Epidermal melanocyte (primary cell): ENCODE results near the gene PLD6.

Experiments used
- DNase-seq: peaks from one replicate; pipeline ENCODE4 v3.0.0; 2011; ENCODE audit warnings: low spot score; ENCODE audit not compliant: insufficient read length

The PLD6 gene

DNA sequence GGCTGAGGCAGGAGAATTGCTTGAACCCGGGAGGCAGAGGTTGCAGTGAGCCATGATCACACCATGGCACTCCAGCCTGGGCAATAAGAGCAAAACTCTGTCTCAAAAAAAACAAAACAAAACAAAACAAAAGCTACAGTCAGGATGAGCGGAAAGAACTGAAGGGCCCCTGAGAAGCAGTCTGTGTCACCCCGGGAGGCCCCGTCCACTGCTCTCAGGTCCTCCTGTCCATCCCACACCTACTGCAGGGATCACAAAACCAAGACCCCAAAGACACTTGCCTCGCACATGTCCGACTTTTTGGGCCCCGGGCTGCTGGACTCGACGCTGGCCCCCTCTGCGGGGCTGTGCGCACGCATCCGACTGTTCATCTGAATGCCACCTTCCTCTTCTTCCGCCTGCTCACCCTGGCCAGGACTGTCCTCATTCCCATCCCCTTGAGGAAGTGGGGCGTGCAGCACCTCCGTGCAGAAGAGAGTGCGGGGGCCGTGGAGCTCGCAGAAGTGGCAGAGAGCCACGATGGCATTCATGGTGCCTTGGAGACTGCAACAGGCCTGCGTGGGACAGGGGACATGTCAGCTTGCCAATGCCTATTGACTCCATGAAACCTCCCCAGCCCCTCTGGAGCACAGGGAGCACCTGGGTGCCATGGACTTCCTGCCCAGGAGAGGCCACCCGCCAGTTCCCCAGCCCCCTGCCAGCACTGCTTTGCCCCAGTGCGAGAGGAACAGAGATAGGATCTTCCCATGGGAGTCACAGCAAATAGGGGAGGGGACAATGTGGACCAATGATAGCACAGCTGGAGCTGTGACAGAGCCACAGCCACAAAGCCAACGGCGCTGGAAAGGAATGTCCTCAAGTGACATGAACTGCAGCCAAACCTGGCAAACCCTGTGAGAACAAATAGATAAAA, 21.7 kb upstream of the PLD6 start:
- no peak for DNase-seq

DNA sequence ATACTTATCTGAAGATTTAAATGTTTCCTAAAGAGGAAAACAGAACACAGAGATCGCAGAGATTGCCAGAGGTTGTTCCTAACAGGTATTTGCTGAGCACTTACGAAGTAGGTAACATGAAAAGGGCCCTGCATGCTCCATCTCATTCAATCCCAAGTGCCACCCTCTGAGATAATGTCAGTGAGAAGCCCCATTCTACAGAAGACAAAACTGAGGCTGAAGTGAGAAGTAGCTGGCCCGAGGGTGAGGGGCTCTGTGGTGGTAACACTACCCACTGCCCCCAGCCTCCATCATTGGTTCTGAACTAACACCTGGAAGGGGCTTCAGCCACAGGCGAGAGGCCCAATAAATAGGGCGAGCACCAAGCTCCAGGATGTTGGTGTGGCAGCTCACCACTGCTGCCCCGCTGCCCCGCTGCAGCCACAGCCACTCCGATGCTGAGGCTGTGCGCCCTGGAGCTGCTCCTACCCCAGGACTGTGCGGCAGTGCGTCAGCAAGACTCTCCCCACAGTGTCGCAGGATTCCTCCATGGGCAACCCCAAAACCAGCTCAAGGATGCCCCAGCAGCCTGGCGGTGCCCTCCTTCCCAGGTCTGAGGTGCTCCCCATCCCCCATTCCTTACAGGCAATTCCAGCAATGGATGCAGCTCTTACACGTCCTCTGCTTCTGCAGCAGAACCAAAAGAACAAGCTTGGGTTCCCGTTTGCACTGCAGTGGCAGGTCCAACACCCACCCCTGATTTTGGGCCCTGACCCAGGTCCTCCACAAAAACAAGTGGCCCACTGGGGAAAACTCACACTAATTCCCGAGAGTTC, 20.5 kb upstream of the PLD6 start:
- no peak for DNase-seq

DNA sequence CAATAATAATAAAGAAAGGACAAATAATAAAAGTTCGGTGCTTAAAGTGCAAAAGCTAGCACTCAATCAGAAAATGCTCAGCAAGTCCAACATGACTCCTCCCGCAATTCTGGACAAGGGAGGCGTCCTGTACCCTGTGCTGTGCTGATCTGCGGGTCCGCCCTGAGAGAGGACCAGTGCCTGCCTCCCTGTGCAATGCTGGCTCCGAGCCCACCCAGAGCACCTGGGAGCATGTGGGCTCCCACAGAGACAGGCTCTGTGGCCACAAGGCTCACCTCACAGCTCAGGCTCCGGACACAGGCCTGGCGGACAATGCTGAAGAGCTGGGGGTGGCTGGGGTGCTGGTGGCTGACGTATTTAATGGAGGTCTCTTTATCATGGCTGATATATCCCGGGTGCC, 19.8 kb upstream of the PLD6 start:
- DNase-seq: no peak

DNA sequence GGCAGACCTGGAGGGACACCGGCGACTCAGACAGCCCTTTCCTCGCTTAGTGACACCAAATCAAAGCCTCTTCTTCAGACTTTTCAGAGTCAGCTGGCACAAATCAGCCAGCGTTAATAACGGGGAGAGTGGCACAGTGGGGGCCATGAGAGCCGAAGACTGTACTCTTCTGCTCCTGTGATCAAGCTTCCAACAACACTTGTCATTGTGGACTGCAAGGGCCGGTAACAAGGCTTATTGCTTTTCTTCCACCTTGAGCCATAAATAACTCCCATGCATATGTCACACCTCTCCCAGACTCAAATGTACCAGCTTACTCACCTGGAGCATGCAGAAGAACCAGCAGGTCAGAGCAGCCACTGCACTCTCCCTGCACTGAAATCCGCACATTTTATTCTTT, 18.0 kb upstream of the PLD6 start:
- no peak for DNase-seq

DNA sequence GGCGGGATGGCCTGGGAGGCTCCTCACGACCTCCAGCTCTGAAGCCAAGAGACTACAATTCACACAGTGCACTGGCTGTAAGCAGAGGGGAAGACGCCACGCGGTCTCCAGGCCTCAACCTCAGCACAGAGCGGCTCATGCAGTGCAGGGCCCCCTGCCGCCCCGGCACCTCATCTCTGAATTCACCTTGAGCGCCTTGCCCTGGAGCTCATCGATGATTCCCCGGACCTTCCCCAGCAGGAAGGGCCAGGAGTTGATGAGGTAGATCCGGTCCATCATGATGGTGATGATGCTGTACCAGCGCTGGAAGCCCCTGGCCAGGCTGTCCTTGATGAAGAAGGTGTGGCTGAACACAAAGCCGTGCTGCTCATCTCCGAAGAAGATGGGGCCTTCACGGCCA, 17.6 kb upstream of the PLD6 start:
- no peak for DNase-seq

DNA sequence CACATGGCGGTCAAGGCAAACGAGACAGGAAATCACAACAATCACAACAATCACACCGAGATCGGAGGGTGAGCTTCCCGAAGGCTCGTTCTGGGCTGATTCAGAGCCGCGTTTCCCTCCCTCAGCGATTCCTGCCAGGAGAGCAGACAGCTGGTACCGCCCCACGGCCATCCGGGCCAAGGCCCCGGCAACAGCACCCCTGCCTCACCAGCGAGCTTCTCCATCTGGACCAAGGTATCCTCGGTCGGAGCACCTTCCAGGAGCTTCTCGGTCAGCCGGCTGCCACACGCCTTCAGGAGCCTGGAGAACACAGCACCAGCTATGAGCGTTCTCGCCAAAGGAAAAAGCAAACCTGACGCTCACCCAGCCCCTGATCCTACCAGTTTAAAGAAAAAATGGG, 15.2 kb upstream of the PLD6 start:
- peak; percentile 3 for DNase-seq

DNA sequence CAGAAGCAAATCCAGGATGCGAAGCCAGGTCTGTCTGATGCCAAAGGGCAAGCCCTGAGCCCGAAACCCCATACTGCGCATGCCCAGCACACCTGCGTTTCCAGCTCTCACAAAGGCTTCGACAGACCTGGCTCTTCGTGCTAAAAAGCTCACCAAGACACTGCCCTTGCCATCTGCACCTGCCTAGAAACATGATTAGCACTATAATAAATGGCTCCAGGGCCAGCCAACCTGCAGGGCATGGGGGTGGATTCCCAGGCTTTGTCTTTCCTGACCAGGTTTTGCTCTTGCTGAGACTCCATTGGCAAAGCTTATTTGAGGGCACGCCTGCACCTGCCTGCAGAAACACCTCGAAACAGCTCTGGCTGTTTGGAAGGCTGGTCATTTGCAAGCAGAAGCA, 14.4 kb upstream of the PLD6 start:
- no peak for DNase-seq

DNA sequence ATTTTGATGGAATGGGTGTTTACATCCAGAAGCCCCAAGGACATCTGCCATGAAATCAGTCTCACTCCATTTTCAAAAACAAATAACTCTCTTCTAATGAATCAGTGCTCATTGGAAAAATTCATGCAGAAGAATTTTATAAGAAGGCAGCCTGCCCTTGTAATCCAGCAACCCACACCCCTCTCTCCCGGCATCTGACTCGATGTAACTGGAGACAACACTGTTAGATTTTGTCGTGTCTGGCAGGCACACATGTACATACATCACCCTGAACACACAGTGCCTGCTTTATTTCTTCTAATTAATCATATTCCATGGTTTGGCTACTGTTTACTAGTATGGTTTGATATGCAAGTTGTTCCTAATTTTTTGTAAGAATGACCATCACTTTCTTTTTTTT, 11.9 kb upstream of the PLD6 start:
- DNase-seq: no peak

DNA sequence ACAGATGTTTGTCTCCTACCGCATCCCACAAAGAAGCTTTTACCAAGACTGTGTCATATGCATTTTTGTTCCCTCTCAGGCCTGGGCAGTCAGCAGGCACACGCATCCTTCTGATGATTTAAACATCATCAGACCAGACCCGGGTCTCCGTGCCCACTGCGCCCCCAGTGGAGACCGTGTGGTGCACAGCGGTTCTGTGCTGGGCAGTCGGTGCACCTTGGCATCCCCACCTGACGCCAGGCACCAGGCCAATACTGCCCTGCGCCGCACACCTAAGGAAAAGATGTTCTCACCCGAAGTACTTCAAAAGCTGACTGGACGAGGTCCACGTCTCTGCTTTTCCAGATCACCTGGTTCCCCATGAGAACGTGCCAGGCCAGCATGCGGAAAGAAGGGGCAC, 10.6 kb upstream of the PLD6 start:
- no peak for DNase-seq

DNA sequence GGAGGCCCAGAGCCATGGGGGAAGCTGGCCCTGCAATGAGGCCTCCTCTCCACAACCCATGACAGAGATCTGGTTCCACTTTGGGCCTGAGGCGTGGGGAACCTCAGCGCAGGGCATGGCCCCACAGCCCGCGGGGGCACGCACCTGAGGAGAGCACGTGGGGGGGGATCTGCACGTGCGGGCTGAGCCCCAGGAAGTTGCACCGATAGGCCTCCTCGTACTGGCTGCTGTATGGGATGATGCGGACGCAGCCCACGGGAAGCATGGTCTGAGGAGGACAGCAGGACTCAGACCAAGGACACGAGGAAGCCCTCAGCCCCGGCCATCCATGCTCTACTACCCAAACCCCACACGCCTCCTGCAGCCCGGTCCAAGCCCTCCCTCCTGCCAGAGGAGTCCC, 10.1 kb upstream of the PLD6 start:
- no peak for DNase-seq

DNA sequence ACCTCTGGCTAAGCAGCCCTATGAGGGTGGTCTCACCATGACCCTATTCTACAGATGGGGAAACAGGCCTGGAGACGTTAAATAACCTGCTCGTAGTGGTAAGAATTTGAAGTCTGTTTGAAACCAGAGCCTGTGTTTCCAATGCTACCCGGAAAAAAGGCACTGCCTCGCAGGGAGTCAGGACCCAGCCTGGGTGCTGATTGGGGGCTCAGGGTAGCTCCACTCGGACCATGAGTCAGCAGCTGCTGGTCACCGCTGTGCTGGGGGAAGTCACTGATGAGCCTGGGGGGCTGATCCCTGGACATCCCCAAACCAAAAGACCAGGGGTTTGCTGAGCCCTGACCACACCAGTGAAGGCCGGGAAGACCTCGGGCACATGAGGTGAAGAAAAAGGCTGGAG, 9.4 kb upstream of the PLD6 start:
- DNase-seq: no peak

DNA sequence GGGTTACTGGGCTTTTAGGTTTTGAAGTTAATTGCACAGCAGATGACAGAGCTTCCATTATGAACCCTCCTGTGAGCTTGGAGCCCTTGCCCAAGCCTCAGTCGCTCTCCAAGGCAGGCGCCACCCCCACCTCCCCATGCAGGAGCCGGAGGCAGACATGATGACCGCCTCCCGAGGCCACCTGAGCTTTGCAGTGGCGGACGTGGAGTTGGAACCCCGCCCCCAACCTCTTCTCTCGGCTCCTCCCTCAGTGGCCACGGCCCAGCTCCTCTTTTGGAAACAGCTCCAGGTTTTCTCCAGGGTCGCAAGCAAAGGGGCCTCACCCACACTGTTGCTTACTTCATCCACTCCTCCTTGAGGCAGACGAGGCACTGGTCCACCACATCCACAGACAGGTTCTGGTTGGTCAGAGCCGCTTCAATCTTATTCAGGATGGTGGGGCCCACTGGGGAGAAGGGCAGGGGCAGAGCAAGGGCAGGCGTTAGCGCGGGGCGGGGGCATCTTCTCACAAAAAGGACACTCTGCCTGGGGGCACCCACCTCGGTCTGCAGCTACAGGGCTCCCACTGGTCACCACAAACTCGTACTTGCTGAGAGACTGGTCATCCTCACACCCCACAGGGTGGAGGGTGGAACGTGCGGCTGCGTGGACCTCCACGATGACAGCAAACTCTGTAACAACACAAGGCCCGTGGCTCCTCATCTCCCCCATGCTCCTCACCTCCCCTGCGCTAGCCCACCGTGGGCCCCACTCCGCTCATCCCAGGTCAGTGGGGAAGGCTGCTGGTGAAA, 8.7 kb upstream of the PLD6 start:
- no peak for DNase-seq

DNA sequence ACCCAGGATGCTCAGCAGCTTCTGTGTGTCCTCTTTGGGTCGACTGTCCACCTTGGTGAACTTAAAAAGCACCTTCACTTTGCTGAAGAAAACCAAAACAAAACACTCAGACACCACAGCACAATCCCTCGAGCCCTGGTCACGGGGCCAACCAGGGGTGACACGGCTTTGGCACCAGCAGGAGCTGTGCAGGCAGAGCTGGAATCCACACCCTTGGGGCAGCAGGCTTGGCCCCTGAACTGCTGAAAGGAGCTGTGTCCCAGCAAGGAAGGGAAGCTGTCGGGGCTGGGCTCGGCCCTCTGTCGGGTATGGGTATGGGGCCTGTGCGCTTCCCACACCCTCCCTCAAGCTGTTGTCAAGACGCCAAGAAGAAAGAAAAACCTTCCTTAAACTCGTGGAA, 7.6 kb upstream of the PLD6 start:
- DNase-seq: no peak

DNA sequence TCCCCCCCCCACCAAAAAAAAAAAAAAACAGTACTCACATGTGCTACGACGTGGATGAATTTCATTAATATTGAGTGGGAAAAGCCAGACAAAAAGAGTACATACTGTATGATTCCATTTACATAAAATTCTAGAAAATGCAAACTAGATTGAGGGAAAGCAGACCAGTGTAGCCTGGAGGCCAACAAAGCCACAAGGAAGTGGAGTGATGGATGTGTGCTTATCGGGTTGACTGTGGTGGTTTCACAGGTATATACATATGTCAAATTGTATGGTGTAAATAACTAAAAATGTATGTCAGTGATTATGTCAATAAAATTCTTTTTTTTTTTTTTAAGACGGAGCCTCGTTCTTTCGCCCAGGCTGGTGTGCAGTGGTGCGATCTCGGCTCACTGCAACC, 1.9 kb upstream of the PLD6 start:
- DNase-seq: no peak

DNA sequence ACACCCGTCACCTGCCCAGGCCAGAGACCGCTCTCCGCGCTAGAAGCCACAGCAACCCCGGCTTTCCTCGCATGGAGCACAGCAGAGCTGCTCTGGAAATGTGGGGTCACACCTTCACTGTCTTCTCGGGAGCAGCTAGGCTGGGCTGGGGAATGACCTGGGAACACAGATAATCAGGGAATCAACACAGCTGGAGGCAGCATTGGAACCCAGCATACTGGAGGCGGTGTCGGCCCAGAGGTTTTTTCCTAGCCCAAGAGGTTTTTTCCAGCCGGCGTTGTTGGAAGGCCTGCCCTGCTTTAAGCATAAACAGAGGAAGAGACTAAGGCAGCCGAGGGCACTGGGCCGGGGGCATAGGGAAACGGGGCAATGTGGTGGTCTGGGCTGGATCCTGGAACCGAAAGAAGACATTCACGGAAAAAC, 791 bp upstream of the PLD6 start:
- no peak for DNase-seq

DNA sequence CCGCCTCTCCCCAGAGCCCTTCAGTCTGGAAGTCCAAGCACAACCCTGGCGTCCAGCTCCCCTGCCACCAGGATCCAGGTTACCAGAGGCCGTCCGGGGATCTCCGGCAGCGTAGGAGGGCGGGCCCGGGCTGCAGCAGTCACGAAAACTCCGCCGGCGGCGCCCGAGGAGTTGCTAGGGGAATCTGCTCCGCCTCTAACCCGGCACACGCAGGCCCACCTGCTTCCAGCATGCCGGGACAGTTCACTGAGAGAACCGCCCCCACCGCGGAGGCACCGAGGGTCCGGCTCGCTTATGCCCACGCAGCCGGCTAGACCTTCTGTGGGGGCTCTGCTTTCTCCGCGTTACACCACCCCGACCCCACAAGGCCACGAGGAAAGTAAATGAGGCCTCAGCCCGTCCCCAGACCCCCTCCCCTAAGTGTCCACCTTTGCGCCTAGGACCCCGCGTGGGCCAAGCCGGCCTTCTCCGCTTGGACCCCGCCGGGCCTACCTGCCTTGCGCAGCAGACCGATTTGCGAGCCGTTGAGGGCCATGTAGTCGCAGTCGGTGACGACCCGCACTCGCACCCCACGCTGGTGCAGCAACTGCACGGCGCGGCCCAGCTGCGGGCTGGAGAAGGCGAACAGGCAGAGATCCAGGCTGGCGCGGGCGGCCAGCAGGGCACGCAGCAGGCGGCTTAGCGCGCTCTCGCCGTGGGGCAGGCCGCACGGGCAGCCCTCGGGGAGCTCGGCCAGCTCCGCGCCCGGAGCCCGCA, 587 bp downstream of the PLD6 start:
- DNase-seq: no peak

DNA sequence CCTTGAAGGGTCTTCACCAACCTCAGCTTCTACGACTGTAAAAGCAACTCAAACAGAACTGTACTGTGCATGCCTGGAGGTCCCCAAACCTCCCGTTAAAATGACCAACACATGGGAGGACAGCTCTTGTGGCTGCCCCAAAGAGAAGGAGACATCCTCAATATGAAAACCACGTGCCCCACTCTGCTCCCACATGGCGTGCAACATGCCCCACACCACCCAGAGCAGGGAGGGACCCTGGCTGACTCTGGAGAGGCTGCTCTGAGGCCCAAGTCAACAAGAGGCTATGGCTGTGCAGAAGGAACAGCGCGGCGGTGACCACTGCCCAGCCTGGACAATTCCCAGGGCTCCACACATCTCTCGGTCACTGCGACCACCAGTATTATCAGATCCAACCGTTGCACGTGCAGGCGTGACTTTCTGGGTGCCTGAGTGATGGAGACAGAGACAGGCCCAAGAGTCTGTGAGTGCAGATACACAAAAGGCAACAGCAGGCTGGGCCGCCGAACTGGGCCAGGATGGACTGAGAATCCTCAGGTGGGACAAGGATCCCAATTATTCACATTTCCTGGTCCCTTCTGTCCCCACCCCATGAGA, 1.4 kb downstream of the PLD6 start:
- no peak for DNase-seq

DNA sequence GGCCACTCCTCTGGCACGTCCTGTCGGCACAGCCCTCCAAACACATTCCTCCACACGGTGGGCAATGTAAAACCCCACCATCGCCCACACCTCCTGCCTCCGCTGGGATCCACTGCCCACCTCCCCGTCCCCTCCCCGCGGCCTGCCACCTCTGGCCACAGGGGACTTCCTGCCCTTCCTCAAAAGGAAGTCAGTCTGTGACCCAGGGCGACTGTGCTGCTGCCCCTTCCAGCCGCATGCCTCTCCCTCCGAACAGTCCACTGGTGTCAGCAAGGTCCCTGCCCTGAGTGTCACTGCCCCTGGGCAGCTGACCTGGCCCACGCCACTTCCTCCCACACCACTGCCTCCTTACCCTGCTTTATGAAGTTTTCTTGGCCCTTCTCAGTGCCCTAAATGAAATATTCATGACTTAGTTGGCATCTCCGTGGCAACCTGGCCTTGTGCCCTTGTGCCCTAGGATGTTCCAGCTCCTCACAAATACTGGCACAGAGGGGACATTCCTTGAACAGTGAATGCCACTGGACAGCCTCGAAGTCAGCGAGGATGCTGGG, 2.0 kb downstream of the PLD6 start:
- no peak for DNase-seq

DNA sequence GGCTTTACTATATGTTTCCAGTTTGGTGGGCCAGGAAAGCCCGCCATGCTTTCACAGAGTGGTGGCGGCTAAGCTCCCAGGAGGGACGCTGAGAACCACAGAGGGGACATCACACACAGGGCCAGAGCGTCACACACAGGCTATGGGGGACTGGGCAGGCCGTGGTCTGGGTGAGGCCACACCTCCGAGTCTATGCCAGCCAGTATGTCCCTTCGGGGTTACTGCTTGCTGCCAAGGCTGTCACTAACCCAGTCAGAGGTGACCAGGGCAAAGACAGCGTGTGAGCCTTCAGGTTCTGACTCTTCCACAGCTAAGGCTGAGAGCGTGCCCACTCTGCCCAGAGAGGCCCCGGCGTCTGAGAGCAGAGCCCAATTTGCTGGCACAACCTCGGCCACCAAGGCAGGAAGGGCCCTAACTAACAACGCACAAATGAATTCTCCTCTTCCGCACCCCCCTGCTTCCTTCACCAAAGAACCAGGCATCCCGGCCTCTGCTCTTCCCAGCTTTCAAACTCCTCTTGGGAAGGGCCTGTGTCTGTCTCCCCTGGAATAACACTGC, 2.9 kb downstream of the PLD6 start:
- DNase-seq: no peak

DNA sequence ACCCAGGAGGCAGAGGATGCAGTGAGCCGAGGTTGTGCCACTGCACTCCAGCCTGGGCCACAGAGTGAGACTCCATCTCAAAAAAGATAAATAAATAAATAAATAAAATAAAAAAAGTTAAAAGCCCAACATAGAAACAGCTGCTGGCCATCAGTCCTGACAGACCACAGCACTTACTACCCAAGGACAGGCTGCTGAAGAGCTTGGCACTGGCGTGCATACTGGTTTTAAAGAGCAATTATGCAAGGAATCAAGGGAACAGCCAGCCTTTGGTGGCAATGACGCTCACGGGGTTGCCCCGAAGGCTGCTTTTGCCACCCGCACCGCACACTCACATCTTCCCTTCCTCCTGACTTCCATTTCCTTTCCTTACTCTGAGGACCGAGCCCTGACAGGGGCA, 4.2 kb downstream of the PLD6 start:
- DNase-seq: no peak
